ENCODE data around the gene JPH3. TPM values are rescaled to one million over a fixed set of nuclear protein-coding genes. Genes with fewer than 3 reads are reported as not detected.
"Not testable (repeated sequence)": the region's sequence is repeated elsewhere in the genome, so short reads cannot be mapped to it uniquely, and the experiment has no call there.

JPH3 gene
- total RNA-seq, 1 experiment from 2014 or later, result not detected

DNA sequence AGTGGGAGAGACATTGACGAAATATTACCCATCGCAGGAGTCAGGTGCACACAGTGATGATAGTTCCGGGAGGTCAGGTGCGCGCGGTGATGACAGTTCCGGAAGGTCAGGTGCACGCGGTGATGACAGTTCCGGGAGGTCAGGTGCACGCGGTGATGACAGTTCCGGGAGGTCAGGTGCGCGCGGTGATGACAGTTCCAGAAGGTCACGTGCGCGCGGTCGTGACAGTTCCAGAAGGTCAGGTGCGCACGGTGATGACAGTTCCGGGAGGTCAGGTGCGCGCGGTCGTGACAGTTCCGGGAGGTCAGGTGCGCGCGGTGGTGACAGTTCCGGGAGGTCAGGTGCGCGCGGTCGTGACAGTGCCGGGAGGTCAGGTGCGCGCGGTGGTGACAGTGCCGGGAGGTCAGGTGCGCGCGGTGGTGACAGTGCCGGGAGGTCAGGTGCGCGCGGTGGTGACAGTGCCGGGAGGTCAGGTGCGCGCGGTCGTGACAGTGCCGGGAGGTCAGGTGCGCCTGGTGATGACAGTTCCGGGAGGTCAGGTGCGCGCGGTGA lies 78.8 kb downstream of the JPH3 start:
- DNase-seq (ENCODE audit: low spot score), result not testable (repeated sequence)

DNA sequence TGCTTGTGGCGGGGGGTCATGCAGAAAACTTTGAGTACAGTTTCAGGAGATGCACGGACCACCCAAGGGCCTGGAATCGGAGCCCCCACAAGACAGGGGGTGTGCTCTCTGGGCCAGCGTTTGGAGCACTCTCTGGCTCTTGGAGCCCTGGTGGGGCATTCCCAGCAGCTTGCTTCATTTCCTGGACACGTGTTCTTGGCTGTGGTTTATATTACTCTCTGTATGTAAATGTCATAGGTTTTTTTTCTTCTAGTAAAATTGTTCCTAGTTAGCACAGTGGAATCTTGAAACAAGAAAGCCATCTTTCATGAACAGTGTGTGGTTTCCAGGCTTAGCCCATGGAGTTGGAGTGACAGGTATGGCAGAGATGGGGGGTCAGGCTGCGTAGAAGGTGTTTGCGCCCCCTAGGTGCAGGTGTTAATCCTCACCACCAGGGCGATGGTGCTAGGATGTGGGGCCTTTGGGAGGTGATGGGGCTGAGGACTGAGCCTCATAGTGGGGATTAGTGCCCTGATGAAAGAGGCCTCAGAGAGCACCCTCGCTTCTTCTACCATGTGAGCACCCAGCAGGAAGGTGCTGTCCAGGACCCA lies 79.8 kb downstream of the JPH3 start:
- DNase-seq (ENCODE audit: low spot score), result peak; percentile 35

DNA sequence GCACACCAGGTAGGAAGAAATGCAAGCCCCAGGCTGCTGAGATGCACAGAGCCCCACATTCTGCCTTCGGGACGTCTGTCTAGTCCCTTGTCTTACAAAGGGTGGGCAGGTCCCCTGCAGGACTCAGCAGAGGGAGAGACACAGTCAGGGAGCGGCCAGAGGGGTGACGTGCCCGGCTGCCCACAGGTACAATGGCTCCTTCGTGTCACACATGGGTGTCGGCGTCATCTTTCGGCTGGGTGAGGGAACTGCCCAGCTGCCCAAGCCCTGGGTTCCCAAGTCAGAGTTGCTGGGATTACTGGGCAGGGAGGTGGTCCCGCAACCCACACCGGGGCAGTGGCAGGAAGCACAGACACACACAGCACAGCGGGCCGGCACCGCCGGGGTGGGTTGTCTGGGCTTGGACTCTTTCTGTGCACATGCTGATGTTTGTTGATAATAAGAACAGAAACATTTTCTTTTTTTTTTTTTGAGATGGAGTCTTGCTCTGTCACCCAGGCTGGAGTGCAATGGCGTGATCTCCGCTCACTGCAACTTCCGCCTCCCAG lies 80.6 kb downstream of the JPH3 start:
- DNase-seq (ENCODE audit: low spot score), result no peak

DNA sequence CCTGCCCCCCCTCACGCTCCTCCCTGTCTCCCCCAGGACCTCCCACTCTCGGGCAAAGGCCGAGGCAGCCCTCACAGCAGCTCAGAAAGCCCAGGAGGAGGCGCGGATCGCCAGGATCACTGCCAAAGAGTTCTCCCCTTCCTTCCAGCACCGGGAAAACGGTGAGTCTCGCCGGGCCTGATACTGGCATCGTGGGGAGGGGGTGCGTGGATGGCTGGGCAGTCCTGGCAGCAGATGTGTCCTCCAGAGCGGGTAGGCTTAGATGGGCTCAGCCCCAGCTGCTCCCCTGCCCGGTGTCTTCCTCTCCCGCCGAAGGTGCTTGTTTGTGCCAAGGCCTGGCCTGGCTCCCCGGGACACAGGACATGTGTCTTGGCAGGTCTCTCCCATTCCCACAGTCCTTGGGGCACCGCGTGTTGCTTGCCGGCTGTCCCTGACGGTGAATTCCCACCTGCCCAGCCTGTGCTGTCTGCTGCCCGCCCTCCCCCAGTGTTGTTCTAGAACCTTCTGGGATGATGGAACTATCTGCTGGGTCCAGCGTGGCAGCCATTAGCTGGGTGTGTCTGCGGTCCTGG lies 81.9 kb downstream of the JPH3 start:
- no peak for DNase-seq (ENCODE audit: low spot score)

DNA sequence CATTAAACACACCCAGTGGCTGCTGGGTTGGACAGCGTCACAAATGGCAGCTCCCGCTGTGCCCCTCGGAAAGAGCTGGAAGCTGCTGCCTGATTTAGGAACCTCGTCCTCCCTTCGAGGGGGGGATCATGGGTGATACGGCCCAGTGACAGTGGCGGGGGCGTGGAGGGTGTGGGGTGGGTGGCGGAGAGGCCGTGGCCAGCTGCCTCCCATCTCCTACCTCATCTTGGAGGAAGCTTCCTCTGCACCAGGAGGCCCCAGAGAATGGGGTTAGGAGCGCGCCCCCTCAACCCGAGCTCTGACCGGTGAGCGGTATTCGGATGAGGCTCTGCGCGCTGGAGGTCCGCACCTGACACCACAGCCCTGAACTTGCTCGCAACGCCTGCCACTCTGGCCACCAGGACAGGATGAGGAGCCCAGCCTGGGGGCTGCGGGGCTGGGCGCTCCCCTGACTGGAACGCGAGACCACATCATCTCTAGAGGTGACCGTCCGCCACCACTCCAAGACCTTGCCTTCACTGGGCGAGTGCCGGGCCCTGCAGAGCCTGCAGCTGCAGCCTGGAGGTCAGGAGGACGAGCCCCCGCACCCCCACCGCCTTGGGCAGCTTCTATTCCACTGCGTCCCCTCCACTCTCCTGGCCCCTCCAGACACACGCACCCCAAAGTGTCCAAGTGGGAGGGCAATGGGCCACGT lies 82.5 kb downstream of the JPH3 start:
- no peak for DNase-seq (ENCODE audit: low spot score)

DNA sequence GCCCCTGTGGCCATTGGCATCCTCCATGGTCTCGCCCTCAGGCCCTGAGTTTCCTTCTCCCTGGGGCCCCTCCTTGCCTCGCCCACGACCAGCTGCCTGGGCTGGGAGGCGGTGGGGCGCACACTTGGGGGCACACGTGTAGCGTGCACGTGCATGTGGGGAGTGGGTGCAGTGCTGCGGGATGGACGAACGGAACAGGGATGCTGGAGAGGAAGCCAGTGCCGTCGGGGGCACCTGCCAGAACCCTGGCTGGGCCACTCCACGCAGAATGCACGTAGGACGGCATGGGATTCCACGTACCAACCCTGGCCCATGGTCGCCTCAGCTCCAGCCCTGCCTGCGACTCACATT lies 83.1 kb downstream of the JPH3 start:
- no peak for DNase-seq (ENCODE audit: low spot score)

DNA sequence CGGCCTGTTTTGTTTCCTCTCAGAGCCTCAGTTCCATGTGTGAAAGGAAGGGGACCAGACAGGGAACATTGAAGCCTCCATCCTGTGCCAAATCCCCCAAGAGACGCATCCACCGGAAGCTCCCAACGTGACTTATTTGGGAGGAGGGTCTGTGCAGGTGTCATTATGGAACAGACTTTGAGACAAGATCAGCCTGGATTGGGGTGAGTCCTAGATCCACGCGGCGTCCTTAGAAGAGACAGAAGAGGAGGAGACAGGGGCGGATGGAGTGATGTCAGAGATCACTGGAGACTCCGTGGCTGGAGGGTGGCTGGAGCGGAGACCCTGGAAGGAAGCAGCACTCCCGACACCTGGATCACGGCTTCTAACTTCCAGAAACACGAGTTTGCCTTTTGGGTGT lies 83.5 kb downstream of the JPH3 start:
- DNase-seq (ENCODE audit: low spot score), result no peak

DNA sequence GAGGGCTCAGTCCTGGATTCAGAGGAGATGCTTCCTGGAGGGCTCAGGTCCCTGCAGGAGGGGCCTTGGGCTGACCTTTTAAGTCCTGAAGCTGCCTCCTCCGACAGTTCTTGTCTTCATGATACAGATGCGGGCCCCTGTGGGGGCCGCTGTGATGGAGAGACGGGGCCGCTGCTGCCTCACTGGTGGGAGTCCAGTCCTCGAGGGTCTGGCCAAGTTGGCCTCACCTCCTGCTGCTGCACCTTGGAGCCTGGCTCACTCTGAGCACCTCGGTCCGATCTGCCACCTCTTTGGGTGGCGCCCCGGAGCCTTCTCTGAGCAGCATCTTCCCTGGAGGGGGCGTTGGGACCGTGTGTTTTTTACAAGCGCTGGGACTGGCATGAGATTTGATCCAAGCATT lies 84.4 kb downstream of the JPH3 start:
- no peak for DNase-seq (ENCODE audit: low spot score)

DNA sequence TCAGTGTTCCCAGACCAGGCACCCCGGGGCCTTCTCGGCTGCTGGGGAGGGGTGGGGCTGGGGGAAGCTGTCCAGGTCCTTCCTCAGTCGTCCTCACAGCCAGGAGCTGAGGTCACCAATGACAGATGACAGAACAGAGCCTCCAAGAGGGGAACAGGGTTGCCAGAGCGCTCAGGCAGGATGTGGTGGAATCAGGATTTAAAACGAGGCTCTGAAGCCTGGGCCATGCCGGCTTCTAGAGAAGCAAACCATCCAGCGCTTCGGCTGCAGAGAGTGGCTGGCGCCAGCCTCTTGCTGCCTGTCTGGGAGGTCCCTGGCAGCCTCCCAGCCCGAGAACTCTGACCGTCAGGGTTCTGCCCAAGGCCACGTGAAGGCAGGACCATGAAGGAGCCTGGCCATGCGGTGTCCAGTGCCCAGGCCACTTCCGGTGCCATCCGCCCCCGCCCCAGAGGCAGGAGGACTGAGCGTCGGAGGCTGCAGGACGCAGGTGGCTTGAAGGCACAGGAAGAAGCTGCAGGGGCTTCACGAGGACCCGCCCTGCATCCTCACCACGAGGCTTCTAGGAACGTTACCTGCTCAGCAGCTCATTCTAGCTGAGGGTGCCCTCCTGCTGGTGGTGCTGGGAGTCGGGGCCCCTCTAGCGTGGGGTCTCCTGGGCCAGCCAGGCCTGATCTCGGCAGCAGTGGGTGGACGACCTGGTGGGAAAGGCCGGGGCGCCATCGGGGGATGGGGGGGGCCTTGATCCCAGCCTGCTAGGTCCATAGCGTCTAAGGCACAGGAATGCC lies 85.0 kb downstream of the JPH3 start:
- no peak for DNase-seq (ENCODE audit: low spot score)

DNA sequence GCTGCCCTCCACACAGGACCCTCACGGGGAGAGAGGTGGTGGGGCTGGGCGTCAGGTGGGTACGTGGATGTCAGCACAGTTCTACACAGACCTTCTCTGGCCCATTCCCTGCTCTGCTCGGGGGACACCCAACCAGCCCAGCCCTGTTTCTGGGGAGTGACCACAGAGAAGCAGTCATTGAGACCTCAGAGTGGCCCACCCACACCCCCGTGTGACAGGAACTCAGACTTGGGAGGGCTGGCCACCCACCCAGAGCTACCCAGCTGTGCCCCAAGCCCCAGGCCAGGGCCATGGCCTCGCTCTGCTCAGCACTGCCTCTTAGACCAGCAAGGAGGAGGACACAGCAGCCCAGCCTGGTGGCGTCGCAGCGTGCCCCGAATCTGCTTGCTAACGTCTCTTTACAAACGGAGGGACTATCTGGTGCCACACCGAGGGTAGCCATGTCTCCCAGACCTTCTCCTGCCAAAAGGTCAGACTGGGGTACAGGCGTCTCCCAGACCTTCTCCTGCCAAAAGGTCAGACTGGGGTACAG lies 85.8 kb downstream of the JPH3 start:
- no peak for DNase-seq (ENCODE audit: low spot score)

DNA sequence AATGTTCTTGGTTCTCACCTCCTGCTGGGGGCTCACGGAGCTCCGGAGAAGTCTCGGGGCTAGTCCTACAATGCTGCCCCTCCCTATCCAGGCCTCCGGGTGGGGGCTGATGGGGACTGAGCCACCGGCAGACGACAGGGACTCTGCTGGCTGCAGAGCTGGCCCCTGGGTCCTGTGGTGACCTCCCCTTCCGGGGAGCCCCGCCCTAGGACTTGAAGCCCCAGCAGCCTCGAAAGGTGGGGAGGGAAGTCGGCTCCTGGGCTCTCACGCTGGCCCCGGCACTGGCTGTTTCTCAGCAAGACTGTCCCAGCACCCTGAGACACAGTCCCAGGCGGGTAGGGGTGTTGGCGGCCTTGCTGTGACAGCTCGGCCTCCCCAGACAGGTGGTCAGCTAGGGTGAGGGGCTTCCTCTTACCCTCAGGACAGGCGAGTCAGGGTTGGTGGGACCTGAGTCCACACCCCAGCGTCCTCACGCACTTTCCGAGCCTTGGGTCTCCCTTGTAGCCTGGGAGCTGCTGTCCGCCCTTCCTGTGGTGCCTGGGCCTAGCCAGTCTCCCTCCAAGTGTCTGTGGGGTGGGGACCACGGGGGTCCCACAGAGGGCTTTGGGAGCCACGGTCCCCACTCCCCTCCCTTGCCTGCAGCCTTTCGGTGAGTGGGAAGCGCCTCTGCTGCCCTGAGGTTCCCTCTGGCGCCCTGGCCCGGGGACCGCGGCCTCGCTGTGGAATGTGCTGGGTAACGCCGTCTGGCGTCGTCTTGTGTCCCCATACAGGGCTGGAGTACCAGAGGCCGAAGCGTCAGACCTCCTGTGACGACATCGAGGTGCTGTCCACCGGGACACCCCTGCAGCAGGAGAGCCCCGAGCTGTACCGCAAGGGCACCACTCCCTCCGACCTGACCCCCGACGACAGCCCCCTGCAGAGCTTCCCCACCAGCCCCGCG lies 86.8 kb downstream of the JPH3 start:
- DNase-seq (ENCODE audit: low spot score), result no peak

DNA sequence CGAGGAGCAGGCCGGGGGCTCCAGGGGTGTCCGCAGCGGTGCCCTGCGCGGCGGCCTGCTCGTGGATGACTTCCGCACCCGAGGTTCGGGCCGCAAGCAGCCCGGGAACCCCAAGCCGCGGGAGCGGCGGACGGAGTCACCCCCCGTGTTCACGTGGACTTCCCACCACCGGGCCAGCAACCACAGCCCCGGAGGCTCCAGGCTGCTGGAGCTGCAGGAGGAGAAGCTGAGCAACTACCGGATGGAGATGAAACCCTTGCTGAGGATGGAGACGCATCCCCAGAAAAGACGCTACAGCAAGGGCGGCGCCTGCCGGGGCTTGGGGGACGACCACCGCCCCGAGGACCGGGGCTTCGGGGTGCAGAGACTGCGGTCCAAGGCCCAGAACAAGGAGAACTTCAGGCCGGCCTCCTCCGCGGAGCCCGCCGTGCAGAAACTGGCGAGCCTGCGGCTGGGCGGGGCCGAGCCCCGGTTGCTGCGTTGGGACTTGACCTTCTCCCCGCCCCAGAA lies 87.7 kb downstream of the JPH3 start:
- DNase-seq (ENCODE audit: low spot score), result no peak

DNA sequence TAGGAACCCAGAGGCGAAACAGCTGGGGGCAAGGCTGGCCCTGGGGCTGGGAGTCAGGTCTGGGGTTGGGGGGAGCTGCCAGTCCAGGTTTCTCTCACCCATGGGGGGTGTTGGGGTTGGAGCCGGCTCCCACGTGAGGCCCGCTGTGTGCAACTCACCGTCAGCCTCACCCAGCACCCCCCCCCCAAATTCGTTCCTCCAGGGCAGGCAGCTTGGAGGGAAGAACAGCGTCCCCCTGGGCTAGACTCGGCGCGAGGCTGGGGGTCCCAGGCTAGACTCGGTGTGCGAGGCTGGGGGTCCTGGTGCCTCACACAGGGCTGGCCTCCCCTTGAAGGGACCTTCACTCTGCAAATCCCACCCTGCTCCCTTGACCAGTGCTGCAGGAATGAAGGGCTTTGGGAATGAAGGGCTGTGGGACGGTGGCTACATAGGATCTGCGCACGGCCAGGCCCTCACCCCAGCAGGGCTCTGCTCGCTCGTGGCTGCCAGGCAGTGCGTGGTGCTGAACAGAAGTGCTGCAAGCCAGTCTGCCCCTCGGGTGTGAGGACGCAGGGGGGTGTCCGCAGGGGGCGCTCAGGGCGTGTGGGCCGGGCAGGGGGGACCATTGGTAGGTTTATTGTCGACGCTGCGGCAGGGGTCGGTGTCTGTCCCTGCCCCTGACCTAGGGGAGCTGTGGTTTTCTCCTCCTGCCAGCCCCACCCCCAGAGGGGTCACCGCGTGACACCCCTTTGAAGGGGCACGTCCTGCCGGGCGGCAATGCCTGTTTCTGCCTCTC lies 88.8 kb downstream of the JPH3 start:
- no peak for DNase-seq (ENCODE audit: low spot score)

DNA sequence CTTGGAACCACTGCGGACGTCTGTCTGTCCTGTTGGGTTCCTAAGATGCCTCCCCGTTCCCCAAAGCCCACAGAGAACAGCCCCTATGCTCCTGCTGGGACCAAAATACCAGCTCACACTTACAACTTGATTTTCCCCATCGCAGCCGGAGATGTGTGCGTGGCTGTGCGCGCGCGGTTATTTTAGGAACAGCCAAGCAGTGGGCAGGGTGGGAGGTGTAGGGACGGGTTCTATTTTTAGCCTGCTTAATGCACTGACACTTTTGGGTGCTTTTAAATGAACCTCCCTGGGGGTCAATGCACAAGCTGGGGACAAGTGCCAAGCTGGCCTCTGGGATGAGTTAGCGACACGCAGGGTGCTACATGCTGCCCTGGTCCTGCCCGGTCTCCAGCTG lies 89.4 kb downstream of the JPH3 start:
- no peak for DNase-seq (ENCODE audit: low spot score)

DNA sequence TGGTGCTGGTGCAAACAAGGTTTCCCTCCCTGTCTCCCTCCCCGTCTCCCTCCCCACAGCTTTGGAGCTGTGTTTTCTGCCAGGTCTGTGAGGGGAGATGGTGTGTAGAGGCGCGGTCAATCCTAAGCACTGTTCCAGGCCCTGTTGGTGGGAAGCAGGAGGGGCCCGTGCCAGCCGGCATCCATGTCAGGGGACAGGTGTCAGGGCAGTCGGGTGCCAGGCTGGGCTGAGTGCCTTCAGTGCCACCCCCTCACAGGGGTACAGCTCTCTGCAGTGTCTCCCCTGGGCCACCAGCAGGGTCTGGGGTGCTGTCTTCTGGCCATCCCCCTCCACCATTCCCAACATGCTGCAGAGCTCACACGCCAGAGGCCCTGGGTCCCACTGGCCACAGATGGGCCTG lies 89.9 kb downstream of the JPH3 start:
- DNase-seq (ENCODE audit: low spot score), result no peak

DNA sequence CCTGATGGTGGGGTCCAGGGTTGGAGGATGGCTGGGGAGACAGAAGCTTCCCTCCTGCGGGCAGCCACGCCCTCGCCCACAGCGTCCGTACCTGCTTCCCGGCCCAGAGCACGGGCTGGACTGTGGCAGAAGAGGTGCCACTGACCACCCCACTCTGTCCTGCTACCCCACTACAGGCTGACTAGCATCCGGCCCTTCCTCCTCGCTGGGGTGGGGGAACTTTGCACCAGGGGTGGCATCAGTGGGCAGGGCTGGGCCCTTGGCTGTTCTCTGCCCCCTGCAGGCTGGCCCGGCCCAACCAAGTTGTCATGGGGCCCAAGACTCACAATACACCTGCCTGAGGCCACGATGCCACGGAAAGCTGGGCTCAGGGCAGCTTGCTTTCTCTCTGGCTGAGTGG lies 90.4 kb downstream of the JPH3 start:
- no peak for DNase-seq (ENCODE audit: low spot score)

DNA sequence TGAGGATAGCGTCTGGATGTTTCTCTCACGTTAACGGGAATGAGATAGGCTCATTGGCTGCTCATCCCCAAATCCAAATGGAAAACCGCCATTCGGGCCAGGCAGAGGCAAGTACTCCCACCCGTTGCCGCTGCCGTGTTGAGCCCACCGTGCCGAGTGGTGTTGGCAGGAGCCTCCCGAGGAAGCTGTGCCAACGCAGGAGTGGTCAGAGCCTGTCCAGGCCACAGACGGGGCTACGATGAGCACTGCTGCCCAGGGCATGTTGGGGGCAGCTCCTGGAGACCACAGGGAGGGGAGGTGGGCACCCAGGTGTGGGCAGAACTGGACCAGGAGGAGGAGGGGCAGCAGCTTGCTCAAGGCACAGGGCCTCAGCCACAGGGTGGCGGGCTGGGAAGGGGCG lies 91.5 kb downstream of the JPH3 start:
- DNase-seq (ENCODE audit: low spot score), result no peak

DNA sequence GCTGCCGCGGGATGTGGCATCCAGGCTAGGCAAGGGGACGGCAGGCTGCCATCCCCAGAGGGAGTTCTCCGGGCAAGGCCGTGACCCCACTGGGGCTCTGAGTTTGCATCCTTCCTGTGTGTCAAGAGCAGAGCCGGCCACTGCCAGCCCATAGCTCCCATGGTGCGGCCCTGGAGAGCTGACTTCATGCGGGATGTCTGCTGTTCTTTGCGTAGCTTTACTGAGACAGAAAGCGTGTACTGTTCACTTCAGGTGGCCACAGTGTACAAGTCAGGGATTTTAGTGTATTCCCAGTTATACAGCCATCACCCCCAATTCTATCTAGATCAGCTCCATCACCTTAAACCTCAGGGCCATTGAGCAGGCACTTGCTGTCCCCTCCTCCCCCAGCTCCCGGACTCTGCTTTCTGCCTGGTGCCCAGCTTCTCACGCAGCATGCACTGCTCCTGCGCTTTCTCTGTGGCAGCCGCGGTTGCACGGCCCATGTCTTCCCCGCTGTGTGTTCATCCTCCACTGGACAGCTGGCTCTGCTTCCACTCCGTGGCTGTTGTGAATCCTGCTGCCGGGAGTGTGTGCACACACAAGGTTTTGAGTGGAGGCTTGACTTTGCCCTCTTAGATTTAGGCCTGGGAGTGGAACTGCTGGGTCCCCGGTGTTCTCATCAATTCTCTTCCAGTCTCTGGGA lies 92.3 kb downstream of the JPH3 start:
- DNase-seq (ENCODE audit: low spot score), result no peak

DNA sequence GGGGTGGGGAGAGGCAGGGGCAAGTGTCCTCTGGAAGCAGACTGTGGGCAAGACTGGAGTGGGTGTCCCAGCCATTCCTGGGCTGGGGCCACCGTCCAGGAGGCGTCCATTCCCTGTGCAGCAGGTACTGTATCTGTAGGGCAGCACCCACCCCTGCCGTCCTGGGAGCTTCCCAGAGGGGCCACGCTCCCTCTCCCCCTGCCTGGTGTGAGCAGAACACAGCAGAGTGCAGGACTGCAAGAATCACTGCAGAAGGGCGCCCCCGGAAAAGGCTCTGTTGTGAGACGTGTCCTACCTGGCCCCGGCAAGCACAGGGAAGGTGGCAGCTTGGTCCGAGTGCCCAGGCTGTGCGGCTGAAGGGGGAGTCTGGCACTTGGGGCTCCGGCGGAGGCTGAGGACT lies 93.2 kb downstream of the JPH3 start:
- no peak for DNase-seq (ENCODE audit: low spot score)
